ENCODE results near the gene C14orf93.
"Not testable (repeated sequence)": the region's sequence is repeated elsewhere in the genome, so short reads cannot be mapped to it uniquely, and the experiment has no call there.

Gene C14orf93

GRCh38 chr14:23020143-23021128 lies 10.5 kb upstream of the C14orf93 start:
- TF ChIP-seq CTCF (IDR thresholded peaks at IDR 0.05; ENCODE audit: unreplicated experiment in 3 of 3): no peak
- Mint-ChIP-seq H3K36me3 (ENCODE audit: low read depth) (peaks cover 8% of the 10 kb centered on the region), H3K27ac (peak overlapping the region; percentile 6 to 38 (median 25)), H3K4me3 (no peak overlapping the region), H3K27me3 (ENCODE audit: low read depth) (no peaks in the 10 kb centered on the region), H3K9me3 (no peaks in the 10 kb centered on the region), H3K4me1 (peaks cover 50% of the 10 kb centered on the region)

- H3K4me3 Mint-ChIP-seq: no peak overlapping the region
- H3K27ac Mint-ChIP-seq: no peak overlapping the region
- peaks cover 30% of the 10 kb centered on the region for H3K4me1 Mint-ChIP-seq
- TF ChIP-seq CTCF (IDR thresholded peaks at IDR 0.05; ENCODE audit: unreplicated experiment in 3 of 3): no peak
- H3K36me3 Mint-ChIP-seq (ENCODE audit: low read depth): no peaks in the 10 kb centered on the region
- no peaks in the 10 kb centered on the region for H3K9me3 Mint-ChIP-seq
- H3K27me3 Mint-ChIP-seq (ENCODE audit: low read depth): no peaks in the 10 kb centered on the region
Observed at GRCh38 chr14:23018107-23018506, 8.2 kb upstream of the C14orf93 start.

- Mint-ChIP-seq H3K9me3 (no peaks in the 10 kb centered on the region), H3K36me3 (ENCODE audit: low read depth) (no peaks in the 10 kb centered on the region), H3K4me1 (peaks cover 20% of the 10 kb centered on the region), H3K27me3 (ENCODE audit: low read depth) (no peaks in the 10 kb centered on the region), H3K4me3 (no peak overlapping the region), H3K27ac (no peak overlapping the region)
- no peak for TF ChIP-seq CTCF (IDR thresholded peaks at IDR 0.05; ENCODE audit: unreplicated experiment in 3 of 3)
Observed at GRCh38 chr14:23017091-23017490, 7.1 kb upstream of the C14orf93 start.

GRCh38 chr14:23015618-23016017 lies 5.7 kb upstream of the C14orf93 start:
- no peak overlapping the region for H3K4me3 Mint-ChIP-seq
- TF ChIP-seq CTCF (IDR thresholded peaks at IDR 0.05; ENCODE audit: unreplicated experiment in 3 of 3): no peak
- peaks cover 11% of the 10 kb centered on the region for H3K4me1 Mint-ChIP-seq
- no peaks in the 10 kb centered on the region for H3K9me3 Mint-ChIP-seq
- H3K27me3 Mint-ChIP-seq (ENCODE audit: low read depth): no peaks in the 10 kb centered on the region
- H3K36me3 Mint-ChIP-seq (ENCODE audit: low read depth): no peaks in the 10 kb centered on the region
- peak overlapping the region; percentile 6 to 57 (median 21) for H3K27ac Mint-ChIP-seq

GRCh38 chr14:23013749-23014054 lies 3.8 kb upstream of the C14orf93 start:
- not testable (repeated sequence) for H3K27me3 Mint-ChIP-seq (ENCODE audit: low read depth)

GRCh38 chr14:23013054-23013748 lies 3.3 kb upstream of the C14orf93 start:
- H3K27me3 Mint-ChIP-seq (ENCODE audit: low read depth): no peaks in the 10 kb centered on the region
- H3K9me3 Mint-ChIP-seq: no peaks in the 10 kb centered on the region
- peak overlapping the region in 1 of 3 experiments; percentile 9 for H3K4me3 Mint-ChIP-seq
- H3K4me1 Mint-ChIP-seq: peaks cover 32% of the 10 kb centered on the region
- no peaks in the 10 kb centered on the region for H3K36me3 Mint-ChIP-seq (ENCODE audit: low read depth)
- no peak for TF ChIP-seq CTCF (IDR thresholded peaks at IDR 0.05; ENCODE audit: unreplicated experiment in 3 of 3)
- H3K27ac Mint-ChIP-seq: peak overlapping the region; percentile 2 to 12 (median 12)

More at GRCh38 chr14:23013749-23014054, 3.8 kb upstream of the C14orf93 start:
- H3K4me1 Mint-ChIP-seq: peaks cover 27% of the 10 kb centered on the region
- H3K36me3 Mint-ChIP-seq (ENCODE audit: low read depth); H3K9me3 Mint-ChIP-seq; H3K4me3 Mint-ChIP-seq; H3K27ac Mint-ChIP-seq: not testable (repeated sequence)
